ENCODE results near the gene LBHD2.
A peak's percentile ranks its signal among the peaks of the same experiment; 100 is the strongest.
"Not testable (repeated sequence)": the region's sequence is repeated elsewhere in the genome, so short reads cannot be mapped to it uniquely, and the experiment has no call there.

Gene LBHD2

DNA sequence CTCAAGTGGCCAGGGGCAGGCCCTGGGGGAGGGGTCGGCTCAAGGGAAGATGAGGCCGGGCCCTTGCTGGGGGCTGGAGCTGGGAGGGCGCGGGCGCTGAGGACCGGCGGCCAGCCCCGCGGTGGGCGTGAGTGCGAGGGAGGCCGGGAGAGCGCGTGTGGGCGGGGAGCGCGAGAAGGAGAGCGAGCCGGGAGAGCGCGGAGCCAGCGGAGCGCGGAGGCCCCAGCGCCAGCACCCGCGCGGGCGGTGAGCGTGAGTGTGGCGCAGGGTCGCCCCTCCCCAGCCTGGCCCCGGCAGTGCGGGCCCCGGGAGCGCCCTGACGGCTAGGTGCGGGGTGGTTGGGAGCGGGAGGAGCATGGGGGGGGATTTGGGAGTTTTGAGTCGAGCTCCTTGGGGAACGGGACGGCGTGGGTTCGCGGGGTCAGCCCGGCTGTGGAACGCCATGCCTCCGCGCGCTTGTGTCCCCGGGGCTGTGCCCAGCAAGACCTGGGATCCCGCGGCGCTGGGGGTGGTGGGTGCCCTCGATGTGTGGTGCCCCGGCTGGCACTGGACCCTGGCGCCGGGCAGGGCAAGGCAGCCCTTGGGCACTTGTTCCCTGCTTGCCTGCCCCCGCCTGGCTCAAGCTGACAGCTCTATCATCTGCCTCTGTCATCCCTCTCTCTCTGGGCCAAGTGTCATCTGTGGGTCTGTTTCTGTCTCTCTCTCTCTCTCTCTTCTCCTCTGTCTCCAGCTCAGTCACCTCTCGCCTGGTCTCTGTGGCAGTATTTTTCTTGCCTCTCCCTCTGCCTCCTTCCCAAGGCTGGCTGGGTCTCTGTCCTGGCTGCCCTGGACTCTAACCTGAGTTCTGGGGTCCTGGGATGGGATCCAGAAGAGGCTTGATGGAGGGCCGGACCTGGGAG lies at the start of gene LBHD2:
TSS of gene LBHD2 (plus strand) at position 190 of the 899 bp plus-strand sequence. CDS start 1,803 bp downstream, outside the sequence.
- DNase-seq, result no peak

GRCh38 chr14:103041464-103041863 lies 42.5 kb upstream of the LBHD2 start:
- no peak for DNase-seq

GRCh38 chr14:103043257-103044015 lies 40.6 kb upstream of the LBHD2 start:
- no peak for DNase-seq

DNA sequence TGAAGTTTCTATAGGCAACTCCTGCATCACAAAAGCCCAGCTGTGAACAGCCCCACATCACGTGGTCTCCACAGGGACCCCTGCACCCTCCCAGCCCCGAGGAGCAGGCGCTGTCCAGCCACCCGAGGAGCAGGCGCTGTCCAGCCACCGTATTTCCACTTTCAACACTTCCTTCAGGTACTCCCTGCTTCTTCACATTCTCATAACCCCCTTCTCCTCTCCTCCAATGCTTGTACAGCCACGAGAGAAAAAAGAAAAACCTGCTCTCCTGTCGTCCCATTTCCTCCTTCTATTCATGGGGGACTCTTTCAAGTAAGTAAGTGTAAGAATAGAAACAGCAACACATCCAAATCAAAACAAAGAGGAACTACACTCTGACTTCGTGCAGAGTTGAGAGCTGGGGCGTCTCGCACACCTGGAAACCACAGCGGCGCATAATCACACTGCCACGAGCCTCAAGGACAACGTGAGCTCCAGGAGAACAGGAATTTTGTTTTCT lies 38.6 kb upstream of the LBHD2 start:
- no peak for DNase-seq

DNA sequence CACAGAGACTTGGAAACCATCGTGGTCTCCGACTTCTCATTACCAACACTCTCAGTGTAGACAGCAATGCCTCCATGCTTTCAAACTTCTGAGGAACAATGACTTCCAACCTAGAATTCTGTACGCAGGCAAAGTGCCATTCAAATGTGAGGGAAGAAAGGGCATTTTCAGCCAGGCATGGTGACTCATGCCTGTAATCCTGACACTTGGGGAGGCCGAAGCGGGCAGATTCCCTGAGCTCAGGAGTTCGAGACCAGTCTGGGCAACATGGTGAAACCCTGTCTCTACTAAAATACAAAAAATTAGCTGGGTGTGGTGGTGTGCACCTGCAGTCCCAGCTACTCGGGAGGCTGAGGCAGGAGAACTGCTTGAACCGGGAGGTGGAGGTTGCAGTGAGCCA lies 36.6 kb upstream of the LBHD2 start:
- not testable (repeated sequence) for DNase-seq

DNA sequence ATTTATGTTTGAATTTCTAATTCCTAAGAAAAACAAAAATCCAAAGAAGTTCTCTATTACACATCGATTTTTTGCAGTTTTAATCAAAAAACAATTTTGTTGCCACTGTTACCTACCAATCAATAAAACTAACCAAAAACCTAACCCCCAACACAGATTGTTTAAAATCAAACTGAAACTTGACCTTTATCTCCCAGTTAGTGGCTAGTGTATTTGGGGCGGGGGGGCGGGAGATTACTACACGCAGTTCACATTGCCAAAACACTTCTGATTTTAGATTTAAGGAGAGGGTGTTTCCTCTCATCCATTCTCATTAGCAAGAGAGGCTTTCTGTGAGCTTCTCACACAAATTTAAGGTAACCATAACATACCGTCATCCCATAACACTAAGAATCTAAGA lies 33.1 kb upstream of the LBHD2 start:
- DNase-seq, result no peak

DNA sequence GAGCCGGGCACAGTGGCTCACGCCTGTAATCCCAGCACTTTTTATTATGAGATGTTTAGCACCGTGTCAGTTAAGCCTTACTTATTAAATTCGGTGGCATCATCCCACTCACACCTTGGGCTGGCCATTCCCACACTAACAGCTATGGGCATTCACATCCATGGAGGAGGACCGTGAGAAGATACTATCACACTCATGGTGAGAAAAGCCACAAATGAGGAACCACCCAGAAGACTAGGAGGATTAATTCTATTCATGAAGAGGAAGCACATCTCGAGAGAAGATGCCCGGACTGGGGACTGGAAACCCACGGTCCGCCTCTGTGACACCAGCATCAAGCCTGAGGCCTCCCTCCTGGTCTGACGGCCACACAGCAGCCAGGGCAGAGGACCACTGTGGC lies 31.6 kb upstream of the LBHD2 start:
- no peak for DNase-seq

DNA sequence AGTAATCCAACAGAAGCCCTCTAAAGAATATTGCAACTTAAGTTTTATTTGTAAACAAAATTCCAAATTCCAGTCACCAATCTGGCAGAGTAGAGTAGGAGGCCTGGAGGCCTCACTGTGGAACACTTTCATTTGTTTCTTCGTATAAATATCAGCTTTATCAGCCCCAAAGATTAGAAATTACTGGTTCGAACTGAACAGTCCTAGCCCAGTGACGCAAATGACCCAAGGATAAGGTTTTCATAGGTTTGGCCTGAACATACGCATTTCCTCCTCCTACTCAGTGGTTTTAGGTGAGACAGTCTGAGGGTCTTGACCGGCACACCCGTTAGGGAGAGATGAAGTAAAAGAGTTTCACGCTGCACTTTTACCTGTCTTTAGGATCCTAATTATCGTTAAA lies 28.3 kb upstream of the LBHD2 start:
- no peak for DNase-seq

DNA sequence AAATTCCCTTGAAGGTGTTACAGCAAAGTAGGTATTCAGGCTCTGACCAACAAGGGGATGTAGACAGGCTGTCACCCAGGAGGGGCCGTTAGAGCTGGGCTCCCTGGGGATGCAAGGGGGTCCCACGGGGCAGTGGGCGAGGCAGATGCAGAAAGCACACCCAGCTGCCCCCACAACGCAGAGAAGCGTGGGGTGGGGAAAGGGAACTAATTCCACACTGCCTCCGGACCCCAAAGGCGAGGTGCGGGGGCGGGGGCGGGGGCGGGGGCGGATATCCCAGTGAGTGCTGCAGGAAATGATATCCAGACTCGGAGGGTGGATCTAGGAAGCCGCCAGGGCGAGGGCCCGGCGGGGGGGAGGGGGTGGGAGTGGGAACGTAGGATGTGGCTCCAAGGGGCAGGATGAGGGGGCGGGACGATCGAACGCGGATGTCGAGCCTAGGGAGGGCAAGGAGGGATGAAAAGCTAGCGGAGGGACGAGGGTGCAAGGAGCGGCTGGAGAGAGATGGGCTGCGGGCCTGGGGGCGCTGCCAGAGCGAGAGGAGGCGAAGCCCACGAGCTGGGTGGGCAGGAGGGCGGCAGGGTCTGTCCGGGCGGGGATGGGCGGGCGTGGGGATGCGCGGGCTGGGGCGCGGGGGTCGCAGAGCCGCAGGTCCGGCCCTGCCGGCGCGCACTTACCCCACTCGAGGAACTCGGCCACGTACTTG lies 27.5 kb upstream of the LBHD2 start:
- DNase-seq, result peak; percentile 91

DNA sequence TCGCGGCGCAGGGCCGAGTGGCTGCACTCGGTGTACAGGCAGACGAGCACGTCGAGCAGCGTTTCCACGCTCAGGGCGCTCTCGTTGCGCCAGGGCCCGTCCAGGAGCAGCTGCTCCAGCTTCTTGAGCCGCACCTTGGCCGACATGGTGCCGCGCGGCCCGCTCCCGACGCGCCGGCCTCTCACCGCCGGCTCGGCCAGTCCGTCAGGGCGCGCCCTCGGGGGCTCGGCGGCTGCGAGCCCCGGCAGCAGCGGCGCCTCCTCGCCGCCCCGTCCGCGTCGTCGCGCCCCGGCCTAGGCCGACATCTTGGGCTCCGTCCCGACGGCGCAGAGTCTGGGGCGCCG lies 27.0 kb upstream of the LBHD2 start:
- DNase-seq, result no peak

GRCh38 chr14:103057372-103058163 lies 26.4 kb upstream of the LBHD2 start, which contains the start of gene CDC42BPB:
Gene CDC42BPB, minus strand, starts transcription at chr14:103057549. Its CDS starts 376 bp downstream, at chr14:103057173.
- peak; percentile 95 for DNase-seq

- peak; percentile 75 for DNase-seq
Observed at GRCh38 chr14:103058164-103059055, 25.6 kb upstream of the LBHD2 start.

DNA sequence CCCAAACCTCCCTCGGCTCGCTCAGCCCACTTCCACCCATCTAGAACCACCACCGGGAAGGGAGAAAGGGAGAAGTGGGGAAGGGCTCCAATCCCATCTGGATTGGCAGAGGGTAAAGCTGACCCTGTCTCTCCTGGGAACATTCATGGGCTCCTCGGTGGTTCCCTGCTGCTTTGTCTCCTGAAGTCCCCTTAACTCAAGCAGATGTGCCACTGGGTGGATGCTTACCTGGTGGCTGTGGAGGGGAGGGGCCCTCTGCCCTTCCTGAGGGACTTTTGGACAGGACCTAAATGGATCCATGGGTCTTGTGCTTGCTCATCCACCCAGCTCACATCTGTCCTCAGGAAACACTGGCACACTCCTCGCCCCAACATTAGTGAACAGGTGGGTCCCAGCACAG lies 24.5 kb upstream of the LBHD2 start:
- no peak for DNase-seq

- DNase-seq, result no peak
Observed at GRCh38 chr14:103061482-103061976, 22.5 kb upstream of the LBHD2 start.

GRCh38 chr14:103064436-103064835 lies 19.6 kb upstream of the LBHD2 start:
- no peak for DNase-seq

GRCh38 chr14:103064978-103065377 lies 19.0 kb upstream of the LBHD2 start:
- no peak for DNase-seq

DNA sequence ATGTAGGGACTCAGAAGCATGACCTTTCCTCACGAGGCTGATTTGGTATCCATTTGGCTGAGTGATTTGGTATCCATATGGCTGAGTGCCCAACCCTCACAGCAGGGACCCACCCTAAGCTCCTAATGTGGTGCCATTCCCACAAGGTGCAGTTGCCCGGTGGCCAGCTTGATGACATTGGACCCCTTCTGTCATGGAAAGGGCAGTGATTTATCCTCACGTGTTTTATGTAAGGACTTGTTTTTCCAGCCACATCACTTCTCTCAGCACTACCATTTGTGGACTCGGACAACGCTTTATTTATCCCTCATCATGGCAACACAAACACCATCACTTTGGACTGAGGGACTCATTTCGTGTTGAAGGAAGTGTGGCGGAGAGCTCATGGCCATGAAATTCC lies 18.1 kb upstream of the LBHD2 start:
- no peak for DNase-seq

GRCh38 chr14:103066399-103066798 lies 17.6 kb upstream of the LBHD2 start:
- DNase-seq, result no peak

GRCh38 chr14:103067231-103067954 lies 16.6 kb upstream of the LBHD2 start:
- no peak for DNase-seq

- no peak for DNase-seq
Observed at GRCh38 chr14:103068351-103069073, 15.5 kb upstream of the LBHD2 start.

Measured in islet precursor cell (in vitro differentiated cells).